Thyroid gland (tissue), 4 donors: Measurements from ENCODE around the gene FAM120B. TPM values are rescaled to one million over a fixed set of nuclear protein-coding genes. Genes with fewer than 3 reads are reported as not detected.
A peak's percentile ranks its signal among the peaks of the same experiment; 100 is the strongest.

Source experiments
- DNase-seq, 2 donors: peaks; one replicate each; pipeline ENCODE4 v3.0.0-alpha.2; 2019
- H3K27ac ChIP-seq, 3 donors: fragments of 200-600 bp; sonication (generic); 1 replicate in 2 of 3; 2 replicates in 1 of 3; pipeline ENCODE4 v1.5.1; 2016 to 2019; ENCODE audit warnings: mild to moderate bottlenecking in 1 of 3, moderate library complexity in 1 of 3
- H3K27me3 ChIP-seq: fragments of 200-600 bp; sonication (generic); one replicate; pipeline ENCODE4 v1.5.1; 2019
- H3K36me3 ChIP-seq, 2 donors: fragments of 200-600 bp; sonication (generic); one replicate each; pipeline ENCODE4 v1.5.1; 2016 to 2019
- H3K4me1 ChIP-seq, 2 donors: fragments of 200-600 bp; sonication (generic); one replicate each; pipeline ENCODE4 v1.5.1; 2017 to 2019
- H3K4me3 ChIP-seq, 3 donors: fragments of 200-600 bp; sonication (generic); replicated peaks in 1 of 3; 1 replicate in 2 of 3; 2 replicates in 1 of 3; pipeline ENCODE4 v1.5.1; 2016; ENCODE audit warnings: mild to moderate bottlenecking in 1 of 3
- H3K9me3 ChIP-seq: fragments of 200-600 bp; sonication (generic); one replicate; pipeline ENCODE4 v1.5.1; 2017
- POLR2A ChIP-seq, 2 donors: fragments of 450-650 bp; IDR thresholded peaks; one replicate each; pipeline ENCODE4 v1.6.1; 2017; ENCODE audit warnings: antibody characterized with exemption in 2 of 2, mild to moderate bottlenecking in 2 of 2, moderate library complexity in 1 of 2
- WGBS, 2 donors: methylation state at CpG; one replicate each; pipeline ENCODE4 v1.1.5; 2017; 5-methylcytosine and 5-hydroxymethylcytosine counted together
- intact Hi-C: fragments of 100-400 bp; cut with DNase I; formaldehyde crosslinking; loops from one replicate; pipeline ENCODE4 v1.15.1; 2023
- total RNA-seq, 4 donors: library from RNA; depleted of rRNA; stranded (reverse); fragments of >200 nt; gene quantifications; one replicate each; pipeline ENCODE4 v1.2.3, GENCODE V29; 2016
- TF ChIP-seq, protein P1 (sequence below), 6 experiments: fragments of 200-600 bp in 3 of 6; fragments of 450-650 bp in 3 of 6; sonication (generic) in 3 of 6; IDR thresholded peaks; one replicate each; pipeline ENCODE4 v1.5.1; 2016 to 2019; ENCODE audit warnings: antibody characterized with exemption in 6 of 6, mild to moderate bottlenecking in 2 of 6, inconsistent platforms in 1 of 6, moderate library complexity in 1 of 6

Gene FAM120B
- total RNA-seq, 4 donors from 2014 or later: 26.9 to 38.4 (median 27.7) TPM

DNA sequence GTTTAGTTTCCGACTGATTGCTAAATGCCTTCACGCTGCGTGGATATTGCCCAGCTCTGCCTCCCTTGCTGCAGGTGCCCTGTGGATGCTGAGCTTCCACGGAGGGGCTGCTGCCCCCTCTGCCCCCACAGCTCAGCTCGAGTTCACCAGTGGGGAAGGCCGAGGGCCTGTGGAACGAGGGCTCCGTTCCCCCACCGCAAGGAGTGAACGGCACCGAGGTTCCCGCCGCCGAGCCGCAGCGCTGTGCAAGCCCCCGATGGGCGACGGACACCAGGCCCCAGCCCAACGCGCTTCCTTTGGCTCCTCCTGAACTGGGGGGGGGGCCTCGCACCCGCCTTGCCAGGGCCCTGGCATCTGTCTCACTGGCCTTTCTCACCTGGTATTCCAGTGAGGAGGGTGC, 33.4 kb upstream of the FAM120B start:
- 96% methylated on average over 21 to 22 of the region's 23 CpGs for WGBS, 2 donors
- H3K36me3 ChIP-seq: no peaks in the 10 kb centered on the region
- peaks cover 19 to 23% of the 10 kb centered on the region in 2 donors for H3K4me1 ChIP-seq
- TF ChIP-seq, protein P1, sequence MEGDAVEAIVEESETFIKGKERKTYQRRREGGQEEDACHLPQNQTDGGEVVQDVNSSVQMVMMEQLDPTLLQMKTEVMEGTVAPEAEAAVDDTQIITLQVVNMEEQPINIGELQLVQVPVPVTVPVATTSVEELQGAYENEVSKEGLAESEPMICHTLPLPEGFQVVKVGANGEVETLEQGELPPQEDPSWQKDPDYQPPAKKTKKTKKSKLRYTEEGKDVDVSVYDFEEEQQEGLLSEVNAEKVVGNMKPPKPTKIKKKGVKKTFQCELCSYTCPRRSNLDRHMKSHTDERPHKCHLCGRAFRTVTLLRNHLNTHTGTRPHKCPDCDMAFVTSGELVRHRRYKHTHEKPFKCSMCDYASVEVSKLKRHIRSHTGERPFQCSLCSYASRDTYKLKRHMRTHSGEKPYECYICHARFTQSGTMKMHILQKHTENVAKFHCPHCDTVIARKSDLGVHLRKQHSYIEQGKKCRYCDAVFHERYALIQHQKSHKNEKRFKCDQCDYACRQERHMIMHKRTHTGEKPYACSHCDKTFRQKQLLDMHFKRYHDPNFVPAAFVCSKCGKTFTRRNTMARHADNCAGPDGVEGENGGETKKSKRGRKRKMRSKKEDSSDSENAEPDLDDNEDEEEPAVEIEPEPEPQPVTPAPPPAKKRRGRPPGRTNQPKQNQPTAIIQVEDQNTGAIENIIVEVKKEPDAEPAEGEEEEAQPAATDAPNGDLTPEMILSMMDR (IDR thresholded peaks at IDR 0.05): no peak
- no peak for TF ChIP-seq POLR2A (IDR thresholded peaks at IDR 0.05)
- no peak overlapping the region for H3K27ac ChIP-seq
- H3K9me3 ChIP-seq: no peaks in the 10 kb centered on the region
- no peak for DNase-seq
- no peak overlapping the region for H3K4me3 ChIP-seq
- H3K27me3 ChIP-seq: no peaks in the 10 kb centered on the region
- intact Hi-C loops: no loop called here

DNA sequence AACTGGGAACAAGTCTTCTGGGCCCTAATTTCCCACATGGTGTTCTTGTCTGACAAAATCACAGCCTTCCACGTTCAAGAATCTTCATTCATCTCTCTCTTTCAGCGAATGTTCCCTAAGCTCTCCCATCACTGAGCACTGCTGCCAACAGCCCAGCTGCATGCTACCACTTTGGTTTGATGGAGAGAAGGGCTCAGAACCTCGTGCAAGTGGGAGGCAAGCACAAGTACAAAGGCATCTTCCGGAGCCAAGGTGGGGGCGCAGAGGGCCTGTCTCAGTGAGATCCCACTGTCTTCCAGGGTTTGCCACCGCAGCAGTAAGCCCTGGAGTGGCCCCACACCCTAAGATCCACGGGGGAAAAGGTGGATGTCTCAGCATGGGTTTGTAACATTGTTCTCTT, 32.9 kb upstream of the FAM120B start:
- no peak overlapping the region for H3K27ac ChIP-seq
- DNase-seq: no peak
- H3K4me3 ChIP-seq: no peak overlapping the region
- H3K36me3 ChIP-seq: no peaks in the 10 kb centered on the region
- H3K4me1 ChIP-seq: peaks cover 19 to 23% of the 10 kb centered on the region in 2 donors
- 81 to 91% methylated on average over 6 to 7 of the region's 7 CpGs for WGBS, 2 donors
- intact Hi-C loops: no loop called here
- H3K9me3 ChIP-seq: no peaks in the 10 kb centered on the region
- TF ChIP-seq, protein P1 (IDR thresholded peaks at IDR 0.05): no peak
- no peak for TF ChIP-seq POLR2A (IDR thresholded peaks at IDR 0.05)
- no peaks in the 10 kb centered on the region for H3K27me3 ChIP-seq

GRCh38 chr6:170274713-170275560, 31.6 kb upstream of the FAM120B start:
- H3K27ac ChIP-seq: no peak overlapping the region
- intact Hi-C loops: no loop called here
- no peaks in the 10 kb centered on the region for H3K27me3 ChIP-seq
- no peaks in the 10 kb centered on the region for H3K36me3 ChIP-seq
- no peak for DNase-seq
- no peak overlapping the region for H3K4me3 ChIP-seq
- H3K9me3 ChIP-seq: no peaks in the 10 kb centered on the region
- WGBS, 2 donors: 78 to 82% methylated on average over 33 to 36 of the region's 36 CpGs
- TF ChIP-seq, protein P1 (IDR thresholded peaks at IDR 0.05): no peak
- TF ChIP-seq POLR2A (IDR thresholded peaks at IDR 0.05): no peak
- peaks cover 10 to 14% of the 10 kb centered on the region in 2 donors for H3K4me1 ChIP-seq

- Histone ChIP-seq H3K4me1 (peaks cover 4 to 14% of the 10 kb centered on the region in 2 donors), H3K9me3 (no peaks in the 10 kb centered on the region), H3K4me3 (no peak overlapping the region), H3K36me3 (no peaks in the 10 kb centered on the region), H3K27me3 (no peaks in the 10 kb centered on the region), H3K27ac (peak overlapping the region; percentile 22 to 41 (median 40))
- intact Hi-C loops: no loop called here
- 66 to 71% methylated on average over 25 to 29 of the region's 29 CpGs for WGBS, 2 donors
- TF ChIP-seq POLR2A (IDR thresholded peaks at IDR 0.05): no peak
- TF ChIP-seq, protein P1 (IDR thresholded peaks at IDR 0.05): no peak
- peak in 1 of 2 donors; percentile 18 for DNase-seq
These were observed 30.0 kb upstream of the FAM120B start for GRCh38 chr6:170276369-170277057.
